SK-MEL-5 (cell line): ENCODE results near the gene ACTRT2. TPM values are rescaled to one million over a fixed set of nuclear protein-coding genes. Genes with fewer than 3 reads are reported as not detected.

Experiments
- DNase-seq: peaks from one replicate; pipeline ENCODE4 v3.0.0-alpha.2; 2016; ENCODE audit warnings: low read depth, low spot score
- in situ Hi-C: cut with HindIII; loops from 2 replicates; pipeline ENCODE4 v1.10.0; 2016; ENCODE audit warnings: low sequenced_read_pairs, high pct_unique_total_duplicates, low pct_unique_long_range_greater_than_20kb
- total RNA-seq: library from RNA; depleted of rRNA; stranded (reverse); fragments of >200 nt; shearing (Covaris generic); gene quantifications from 2 replicates; pipeline ENCODE4 v1.2.3, GENCODE V29; 2014

ACTRT2 gene
- total RNA-seq, 1 experiment from 2014 or later = not detected

- in situ Hi-C loops = no loop called here
- no peak for DNase-seq
These were observed 39.2 kb upstream of the ACTRT2 start for GRCh38 chr1:2981981-2982614.

- no peak for DNase-seq
- in situ Hi-C loops = no loop called here
These were observed 38.5 kb upstream of the ACTRT2 start for GRCh38 chr1:2982615-2983318.

- in situ Hi-C loops = no loop called here
- no peak for DNase-seq
These were observed 38.0 kb upstream of the ACTRT2 start for GRCh38 chr1:2983319-2983705.

DNA sequence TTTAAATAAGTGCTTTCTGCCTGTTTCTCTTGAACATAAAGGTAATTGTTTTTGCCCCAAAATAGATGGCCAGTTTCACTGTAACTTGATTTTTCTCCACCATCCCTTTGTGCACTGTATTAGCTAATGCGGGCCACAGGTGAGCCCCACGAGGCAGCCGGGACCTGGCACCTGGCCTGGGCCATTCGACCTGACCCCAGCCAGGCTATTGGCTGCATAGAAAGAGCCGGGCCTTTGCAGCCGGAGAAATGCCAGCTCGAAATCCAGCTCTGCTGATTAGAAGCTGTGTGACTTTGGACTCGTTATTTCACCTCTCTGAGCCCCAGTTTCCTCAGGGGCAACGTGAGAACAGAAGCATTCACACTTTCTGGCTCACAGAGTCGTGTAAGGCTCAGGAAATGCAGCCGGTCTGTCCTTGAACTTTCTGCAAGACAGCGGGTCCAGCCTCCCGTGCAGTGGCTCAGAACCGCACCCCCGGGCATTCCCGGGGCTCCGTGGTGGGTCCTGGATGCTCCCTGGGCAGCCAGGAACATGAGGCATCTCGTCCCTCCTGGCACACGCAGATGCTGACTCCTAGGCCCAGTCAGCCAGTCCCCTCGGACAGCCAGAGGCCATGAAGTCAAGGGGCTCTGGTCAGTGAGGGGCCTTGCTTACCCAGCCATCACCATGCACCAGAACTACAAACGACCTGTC, 37.4 kb upstream of the ACTRT2 start:
- no peak for DNase-seq
- in situ Hi-C loops = no loop called here

DNA sequence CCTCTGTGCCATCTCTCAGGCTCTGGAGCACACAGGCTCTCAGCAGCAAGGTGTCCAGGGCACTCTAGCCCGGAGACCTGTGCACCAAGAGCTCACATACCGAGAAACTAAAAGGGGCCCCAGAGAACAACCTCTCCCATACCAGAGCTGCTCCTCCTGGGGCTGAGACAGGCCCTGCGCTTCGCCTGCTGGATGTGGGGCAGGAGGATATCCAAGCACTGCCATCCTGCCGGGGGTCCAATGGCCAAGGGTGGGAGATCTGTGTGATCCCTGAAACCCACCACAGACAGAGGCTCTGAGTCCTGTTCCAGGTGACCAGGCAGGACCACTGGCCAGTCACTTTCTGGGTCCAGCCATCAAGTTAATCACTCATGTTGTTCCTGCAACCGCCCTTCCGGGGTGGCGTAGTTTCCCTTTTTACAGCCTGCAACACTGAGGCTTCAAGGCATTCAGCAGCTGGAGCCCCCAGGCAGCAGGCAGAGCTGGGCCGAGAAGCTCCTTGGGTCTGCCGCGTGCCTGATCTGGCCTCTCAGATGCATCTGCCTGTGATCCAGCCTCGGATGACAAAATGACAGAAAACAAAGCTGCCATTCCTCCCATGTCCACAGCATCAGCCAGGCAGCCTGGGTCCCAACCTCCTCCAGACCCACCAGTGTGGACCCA, 36.7 kb upstream of the ACTRT2 start:
- in situ Hi-C loops = no loop called here
- DNase-seq = no peak

DNA sequence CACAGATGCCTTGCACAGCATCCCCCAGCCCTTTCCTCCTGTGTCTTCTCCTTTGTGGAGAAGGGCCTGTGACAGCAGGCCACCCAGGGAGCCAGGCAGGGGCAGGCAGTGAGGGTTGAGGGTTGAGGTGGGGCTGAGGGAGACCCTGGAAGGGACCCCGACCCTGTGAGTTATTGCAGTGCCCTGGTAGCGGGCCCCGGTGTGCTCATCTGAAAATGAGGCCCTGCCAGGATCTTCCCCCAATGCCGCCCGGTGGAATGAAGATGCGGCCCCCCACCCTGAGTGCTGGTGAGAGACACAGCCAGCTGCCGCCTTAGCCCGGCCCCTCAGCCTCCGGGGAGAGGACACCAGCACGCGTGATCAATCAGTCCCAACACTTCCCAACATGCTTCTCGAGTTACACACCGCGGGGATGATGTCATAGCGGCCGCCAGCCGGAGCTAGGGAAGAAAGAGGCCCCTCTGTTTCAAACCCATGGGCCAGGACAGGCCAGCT, 36.2 kb upstream of the ACTRT2 start:
- peak; percentile 32 for DNase-seq
- in situ Hi-C loops = no loop called here

DNA sequence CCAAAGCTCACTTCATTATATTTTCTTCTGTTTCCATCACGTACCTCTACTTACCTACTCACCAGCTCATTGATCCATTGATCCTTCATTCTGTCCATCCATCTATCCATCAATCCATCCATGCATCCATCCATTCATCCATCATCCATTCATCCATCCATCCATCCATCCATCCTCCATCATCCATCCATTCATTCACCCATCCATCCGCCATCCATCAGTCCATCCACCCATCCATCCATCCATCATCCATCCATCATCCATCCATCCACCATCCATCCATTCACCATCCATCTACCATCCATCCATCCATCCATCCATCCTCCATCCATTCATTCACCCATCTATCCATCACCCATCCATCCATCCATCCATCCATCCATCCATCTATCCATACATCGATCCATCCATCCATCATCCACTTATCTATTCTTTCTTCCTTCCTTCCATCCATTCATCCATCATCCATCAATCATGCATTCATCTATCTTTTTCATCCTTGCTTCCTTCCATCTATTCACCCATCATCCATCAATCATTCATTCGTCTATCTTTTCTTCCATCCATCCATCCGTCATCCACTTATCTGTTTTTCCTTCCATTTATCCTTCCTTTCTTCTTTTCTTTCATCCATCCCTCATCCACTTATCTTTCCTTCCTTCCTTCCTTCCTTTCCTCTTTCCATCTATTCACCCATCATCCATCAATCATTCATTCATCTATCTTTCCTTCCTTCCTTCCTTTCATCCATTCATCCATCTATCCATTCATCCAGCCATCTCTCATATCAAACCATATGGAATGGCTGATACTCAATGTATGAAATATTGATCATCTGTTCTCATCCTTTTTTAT, 35.3 kb upstream of the ACTRT2 start:
- in situ Hi-C loops = no loop called here
- no peak for DNase-seq

GRCh38 chr1:2986549-2987305, 34.5 kb upstream of the ACTRT2 start:
- no peak for DNase-seq
- in situ Hi-C loops = no loop called here

DNA sequence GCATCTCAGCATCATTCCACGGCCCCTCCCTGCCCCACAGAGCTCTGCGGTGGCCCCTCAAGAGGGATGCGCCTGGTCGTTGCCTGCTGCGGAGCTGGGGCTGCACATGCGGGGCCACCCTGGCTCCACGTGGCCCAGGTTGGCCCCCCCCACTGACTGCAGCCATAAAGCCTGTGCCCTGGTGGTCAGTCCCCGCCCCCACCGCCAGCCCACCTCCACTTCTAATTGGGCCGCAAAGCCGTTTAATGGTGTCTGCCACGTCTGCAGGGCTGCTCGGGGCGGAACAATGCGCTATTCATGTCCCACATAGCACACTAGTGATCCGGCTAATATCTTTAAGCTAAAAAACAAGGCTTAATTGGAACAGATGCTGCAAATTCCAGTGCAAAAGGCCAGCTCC, 33.5 kb upstream of the ACTRT2 start:
- DNase-seq = no peak
- in situ Hi-C loops = no loop called here

DNA sequence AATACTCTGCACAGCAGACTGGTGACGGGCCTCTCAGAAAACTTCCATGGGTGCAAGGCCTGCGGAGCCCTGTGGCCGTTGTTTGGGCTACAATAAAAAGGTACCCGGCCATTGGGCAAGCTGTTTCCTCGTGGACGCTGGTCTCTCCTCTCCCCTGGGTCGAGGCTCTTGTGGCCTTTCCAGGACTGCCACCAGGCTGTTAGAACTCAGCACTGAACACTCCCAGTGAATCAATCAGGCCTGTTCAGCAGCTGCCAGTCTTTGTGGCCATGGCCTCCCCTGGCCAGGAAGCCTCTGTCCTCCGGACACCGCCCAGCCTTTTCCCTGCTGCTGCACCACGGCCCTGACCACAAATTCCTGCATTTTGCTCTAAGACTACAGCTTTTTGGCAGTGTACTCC, 33.0 kb upstream of the ACTRT2 start:
- no peak for DNase-seq
- in situ Hi-C loops = no loop called here

- no peak for DNase-seq
- in situ Hi-C loops = no loop called here
These were observed 32.1 kb upstream of the ACTRT2 start for GRCh38 chr1:2989185-2989584.

GRCh38 chr1:2989976-2990375, 31.3 kb upstream of the ACTRT2 start:
- DNase-seq = no peak
- in situ Hi-C loops = no loop called here

GRCh38 chr1:2990376-2991115, 30.7 kb upstream of the ACTRT2 start:
- in situ Hi-C loops = no loop called here

DNA sequence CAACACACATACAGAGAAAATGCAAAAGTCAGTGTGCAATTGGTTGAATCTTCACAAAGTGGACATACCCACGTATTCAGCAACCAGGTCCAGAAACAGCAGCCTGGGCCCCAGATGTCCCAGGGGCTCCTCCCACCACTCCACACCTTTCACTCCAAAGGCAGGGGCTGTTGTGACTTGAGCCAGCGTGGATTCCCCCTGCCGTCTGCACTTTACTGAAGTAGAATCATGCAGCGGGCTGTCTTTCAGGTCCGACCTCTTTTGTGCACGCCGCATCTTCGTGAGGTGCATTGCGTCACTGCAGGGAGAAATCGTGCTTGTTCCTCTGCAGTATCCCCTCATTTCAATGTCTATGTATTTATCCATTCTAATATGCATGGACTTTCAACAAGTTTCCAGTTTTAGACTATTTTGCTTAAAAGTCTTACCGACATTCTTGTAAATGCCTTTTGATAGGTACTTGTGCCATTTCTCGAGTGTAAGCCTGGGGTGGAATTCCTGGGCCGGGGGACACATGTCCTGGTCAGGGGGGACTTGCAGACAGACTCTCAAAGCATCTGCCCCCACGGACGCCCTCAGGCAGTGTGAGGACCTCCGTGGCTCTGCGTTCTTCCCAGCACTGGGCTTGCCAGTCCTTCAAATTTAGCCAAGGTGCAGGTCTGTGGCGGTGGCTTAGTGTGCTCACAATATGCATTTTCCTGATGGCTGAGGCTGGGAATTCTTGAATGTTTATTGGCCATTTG, 29.3 kb upstream of the ACTRT2 start:
- in situ Hi-C loops = no loop called here
- DNase-seq = no peak

More at GRCh38 chr1:2990376-2991115, 30.7 kb upstream of the ACTRT2 start:
- no peak for DNase-seq

- in situ Hi-C loops = no loop called here
- DNase-seq = no peak
These were observed 22.7 kb upstream of the ACTRT2 start for GRCh38 chr1:2998503-2999100.
